GM19397 (cell line): ENCODE measurements around the gene SINHCAF.

Experiments
- ATAC-seq: cut with Tn5 transposase; IDR thresholded peaks from one replicate; pipeline ENCODE4 v1.9.1; 2021; ENCODE audit warnings: mild to moderate bottlenecking, moderate library complexity; ENCODE audit not compliant: unreplicated experiment

Gene SINHCAF

GRCh38 chr12:31339831-31340622 is 14.1 kb upstream of the SINHCAF start:
- no peak for ATAC-seq

DNA sequence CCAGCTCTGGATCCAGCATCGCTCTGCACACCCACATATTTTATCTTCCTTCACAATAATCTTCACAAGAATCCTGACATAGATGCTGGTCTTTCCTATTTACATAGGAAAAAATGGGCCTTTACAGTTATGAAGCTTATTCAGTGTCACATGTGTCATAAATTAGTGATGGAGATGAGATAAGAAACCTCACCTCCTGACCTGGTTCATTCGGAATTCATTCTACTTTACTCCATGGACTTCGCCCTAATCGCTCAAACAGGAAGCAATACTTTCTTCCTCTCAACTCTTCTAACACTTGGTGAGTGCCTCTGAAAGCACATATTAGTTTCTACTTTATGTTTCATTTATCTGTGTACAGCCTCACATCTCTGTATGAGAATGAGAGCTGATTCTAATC is 12.0 kb upstream of the SINHCAF start:
- ATAC-seq = no peak

- no peak for ATAC-seq
Measured at GRCh38 chr12:31331242-31331641, 5.3 kb upstream of the SINHCAF start.

DNA sequence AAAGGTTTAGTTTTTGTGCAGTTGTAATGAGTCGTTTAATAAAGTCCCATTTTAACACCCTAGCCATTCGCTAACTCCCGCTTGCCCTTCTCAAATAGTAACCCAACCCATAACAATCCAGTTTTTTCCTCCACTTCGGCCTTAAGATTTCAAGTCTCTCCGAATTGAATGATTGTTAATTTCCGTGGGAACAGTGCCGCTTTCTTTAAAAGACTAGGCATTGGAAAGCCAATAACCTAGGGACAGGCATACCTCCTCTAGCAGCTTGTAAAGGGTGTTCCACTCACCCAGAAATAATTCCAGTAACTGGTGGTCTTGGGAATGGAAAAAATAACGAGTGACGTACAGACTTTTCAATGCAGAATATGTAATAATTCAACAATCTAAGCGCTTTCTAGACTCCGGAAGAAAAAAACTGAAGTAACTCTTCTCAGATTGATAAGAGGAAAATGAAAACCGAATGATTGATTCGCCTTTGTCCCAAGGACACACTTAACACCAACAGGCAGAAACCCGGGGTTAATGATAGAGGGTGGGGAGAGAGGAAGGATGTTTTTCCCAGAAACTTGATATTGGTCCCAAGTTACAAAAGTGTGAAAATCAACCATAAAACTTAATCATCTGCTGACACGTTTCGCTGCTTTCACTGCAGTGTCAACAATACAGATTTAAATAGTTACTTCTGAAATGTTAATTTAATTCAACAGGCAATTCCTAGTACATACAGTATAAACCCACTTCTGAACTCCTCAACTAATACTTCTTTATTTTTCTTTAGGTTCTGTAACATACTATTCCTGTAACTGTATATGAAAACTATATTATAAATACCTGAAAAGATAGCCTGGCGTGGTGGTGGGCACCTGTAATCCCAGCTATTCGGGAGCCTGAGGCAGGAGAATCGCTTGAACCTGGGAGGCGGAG is 1.0 kb upstream of the SINHCAF start:
- ATAC-seq = no peak

DNA sequence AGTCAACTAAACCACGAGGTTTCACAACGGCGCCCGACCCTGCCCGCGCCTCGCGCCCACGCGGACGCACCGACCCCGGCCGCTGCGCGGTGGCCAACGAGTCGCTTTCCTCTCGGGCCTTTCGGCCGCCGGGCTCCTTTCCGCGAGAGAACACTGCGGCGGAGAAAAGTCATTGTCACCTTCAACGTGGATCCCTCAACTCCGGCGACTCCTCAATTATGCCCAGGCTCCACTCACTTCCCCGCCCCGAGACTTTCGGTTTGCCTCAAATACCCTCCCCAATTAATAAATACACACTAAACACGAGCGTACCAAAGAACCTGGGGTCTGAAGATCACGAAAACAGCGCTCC is 450 bp downstream of the SINHCAF start:
- ATAC-seq = no peak

DNA sequence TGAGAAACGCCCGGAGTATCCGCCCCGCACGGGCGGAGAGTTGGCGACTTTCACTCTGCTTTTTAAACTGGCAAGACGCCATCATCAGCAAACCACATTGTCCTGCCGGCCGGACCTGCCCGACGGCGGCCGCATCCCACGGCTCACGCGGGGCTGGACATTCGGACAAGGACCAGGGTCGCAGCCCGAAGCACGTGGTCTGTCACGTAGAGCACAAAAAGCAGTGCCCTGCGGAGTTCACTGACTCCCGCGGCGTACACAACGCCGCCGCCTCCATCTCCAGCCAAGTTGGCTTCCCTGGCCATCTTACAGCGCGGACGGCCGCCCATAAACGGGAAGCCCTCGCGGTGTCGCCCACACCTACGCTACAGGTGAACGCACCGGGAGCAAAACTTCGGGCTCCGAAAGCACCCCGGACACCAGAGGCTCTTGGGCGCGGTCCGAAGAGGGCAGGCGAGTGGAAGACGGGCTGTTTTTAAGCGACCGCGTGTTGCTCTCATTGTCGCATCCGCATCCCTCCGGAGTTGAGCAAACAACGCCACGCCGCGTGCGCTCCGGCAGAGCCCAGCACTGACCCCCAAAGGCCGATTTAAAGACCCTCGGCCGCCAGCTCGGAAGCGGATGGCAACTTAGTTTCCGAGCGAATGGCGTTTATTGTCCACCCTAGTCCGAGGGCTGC is 966 bp downstream of the SINHCAF start:
- ATAC-seq = peak; percentile 11

DNA sequence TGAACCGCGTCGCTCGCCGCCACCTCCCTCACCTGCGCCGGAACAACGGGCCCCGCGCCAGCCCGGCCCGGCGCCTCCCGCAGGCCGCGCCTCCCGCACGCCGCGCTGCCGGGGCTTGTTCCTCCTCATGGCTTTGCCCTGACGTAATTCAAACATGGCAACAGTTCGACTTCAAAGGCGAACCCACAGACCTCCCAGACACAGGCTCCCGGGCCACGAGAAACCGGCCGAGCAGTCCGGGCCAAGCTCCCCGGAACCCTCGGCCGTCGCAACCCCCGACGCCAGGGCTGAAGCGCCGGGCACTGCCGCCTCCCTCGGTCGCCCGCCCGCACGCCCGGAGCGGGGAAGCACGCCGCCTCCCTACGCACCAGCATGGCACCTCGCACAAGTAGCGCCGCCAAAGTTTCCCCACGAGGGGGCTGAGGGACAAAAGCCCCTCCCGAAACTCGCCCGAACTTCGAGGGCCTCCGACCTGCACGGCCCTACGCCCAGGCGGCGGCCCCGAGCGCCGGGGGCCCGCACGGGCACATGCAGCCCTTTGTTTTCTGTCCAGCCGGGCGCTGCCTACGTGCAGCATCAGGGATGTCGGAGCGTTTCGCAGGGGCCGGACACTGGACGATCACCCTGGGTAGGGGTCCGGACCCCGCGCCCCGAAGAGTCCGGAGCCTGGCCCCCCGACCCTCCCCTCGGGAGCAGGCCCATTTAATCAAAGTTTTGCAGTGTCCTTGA is 1.7 kb downstream of the SINHCAF start:
- ATAC-seq = peak; percentile 38

DNA sequence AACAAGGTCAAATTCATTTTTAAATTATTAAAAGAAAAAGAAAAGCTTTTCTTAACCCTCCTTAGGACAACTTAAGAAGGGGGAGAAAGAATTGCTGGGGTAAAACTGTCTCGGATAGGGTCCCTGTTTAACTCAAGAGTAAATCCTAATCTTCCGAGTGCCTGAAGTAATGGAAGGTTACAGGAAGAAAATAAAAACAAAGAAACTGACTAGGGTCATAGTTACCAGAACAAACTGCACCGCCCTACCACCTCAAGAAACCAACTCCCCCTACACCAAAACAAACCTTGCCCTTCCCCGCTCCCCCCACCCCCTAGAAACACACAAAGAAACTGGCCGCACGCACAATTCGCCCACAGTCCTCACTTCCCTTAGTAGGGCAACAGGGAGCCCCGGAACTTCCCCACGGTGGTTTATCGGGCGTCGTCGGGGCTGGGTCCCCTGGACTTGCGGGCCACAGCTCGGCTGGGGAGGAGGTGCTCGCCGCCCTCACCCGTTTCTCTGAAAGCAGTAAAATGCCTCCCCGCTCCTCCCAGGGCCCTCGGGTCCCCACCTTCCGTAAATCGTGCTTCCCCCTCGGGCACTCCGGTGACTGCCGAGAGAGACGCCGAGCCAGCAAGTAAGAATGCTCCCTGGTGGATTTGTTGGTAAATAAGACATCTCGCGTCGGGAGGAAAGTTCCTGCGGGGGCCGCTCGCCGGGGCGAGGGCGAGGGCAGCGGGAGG is 2.4 kb downstream of the SINHCAF start:
- peak; percentile 21 for ATAC-seq

GRCh38 chr12:31322801-31323207 is 3.1 kb downstream of the SINHCAF start:
- ATAC-seq = no peak

DNA sequence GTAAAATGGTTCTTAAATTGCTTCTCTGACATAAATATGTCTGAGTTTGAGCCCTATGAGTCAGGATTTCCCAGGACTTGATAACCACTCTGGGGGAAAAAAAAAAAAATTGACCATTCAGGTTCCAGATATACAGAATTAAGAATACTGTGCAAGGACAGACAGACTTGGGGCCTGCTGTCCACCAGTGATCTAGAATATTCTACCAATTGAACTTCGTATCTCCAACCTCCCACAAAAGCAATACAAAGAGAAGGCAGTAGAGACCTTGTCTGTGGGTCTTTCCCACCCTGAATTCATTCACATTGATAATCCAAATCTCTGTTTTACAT is 4.1 kb downstream of the SINHCAF start:
- ATAC-seq = no peak

DNA sequence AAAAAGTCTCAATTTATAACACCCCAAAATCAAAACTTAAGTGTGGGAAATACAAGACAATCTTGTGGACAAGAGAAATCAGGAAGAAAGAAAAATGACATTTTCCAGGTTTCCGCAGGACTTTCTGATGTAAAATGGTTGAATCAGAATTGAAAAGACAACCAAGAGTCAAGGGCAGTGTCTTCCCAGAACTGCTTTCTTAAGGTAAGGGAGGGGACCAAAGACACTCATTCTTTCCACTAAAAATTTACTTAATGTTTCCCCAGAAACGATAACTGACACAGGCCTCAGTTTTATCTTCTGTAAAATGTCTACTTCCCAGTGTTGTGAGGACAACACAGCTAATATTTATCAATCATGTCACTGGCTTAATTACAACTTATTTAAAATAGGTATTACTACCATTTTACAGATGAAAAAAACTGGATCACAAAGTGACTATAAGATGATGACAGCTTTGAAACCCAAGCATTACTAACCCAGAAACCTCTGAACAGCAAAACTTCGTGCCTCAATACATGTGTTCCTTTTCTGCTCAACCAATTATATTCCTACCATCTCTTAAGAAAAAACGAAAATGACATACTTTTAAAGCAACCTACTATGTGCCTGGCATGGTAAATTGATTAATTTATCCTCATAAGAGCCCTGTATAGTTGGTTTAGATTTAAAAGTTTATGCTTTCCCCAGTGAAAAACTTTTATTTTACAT is 4.6 kb downstream of the SINHCAF start:
- ATAC-seq = no peak

- no peak for ATAC-seq
Measured at GRCh38 chr12:31318657-31319269, 7.2 kb downstream of the SINHCAF start.

DNA sequence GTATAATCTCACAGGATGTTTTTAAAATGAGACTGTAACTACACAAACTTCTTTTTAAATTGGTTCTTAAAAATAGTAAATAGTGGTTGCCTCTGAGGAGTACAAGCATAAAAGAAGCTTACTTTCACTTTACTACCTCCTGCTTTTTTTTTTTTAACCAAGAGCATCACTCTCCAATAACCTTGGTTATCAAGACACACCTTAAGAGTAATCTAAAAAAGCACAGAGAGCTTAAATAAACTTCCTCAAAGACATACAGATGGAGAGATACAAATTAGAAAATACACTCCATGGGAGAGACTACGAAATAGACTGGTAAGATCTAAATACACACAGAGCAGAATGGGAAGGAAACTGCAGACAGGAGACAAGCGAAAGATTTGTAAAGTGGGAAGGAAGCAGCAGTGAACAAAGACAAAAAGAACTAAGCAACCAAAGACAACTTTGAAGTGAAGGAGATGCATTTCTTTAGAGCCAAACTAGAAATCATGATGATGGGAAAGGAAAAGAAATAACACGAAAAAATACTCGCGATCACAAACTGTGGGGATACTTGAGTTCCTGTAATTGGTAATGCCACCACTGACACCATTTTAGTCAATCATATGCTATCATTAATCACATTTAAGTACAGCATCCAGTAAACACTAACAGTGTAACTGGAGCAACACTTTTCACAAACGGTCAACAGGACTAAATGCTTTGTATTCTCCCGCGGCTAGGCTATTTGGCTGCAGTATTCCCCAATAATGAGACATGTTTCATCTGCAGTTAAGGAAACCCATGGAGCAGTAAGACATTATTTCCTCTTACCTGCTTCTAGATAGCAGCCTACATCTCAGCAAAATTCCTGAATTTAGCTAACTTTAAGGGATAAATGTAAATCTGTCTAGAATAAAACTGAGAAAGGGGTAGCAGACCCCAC is 8.2 kb downstream of the SINHCAF start:
- ATAC-seq = no peak

DNA sequence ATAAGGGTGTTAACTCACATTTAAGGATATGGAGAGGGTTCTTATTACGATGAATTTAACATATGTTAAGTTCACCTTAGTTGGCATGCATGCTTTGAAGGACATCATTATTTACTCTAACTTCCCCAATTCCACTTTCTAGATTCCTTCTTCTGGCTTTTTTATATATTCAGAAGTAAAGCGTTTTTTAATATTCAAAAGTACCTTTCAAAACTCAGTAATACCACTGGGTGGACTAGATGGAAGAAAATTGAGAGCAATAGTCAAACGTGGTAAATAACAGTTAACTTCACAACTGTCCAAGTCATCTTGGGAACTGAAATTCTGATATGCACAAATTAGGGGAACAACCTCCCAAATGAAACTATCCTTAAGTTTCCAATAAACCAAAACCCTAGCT is 9.1 kb downstream of the SINHCAF start:
- ATAC-seq = no peak

GRCh38 chr12:31315784-31316465 is 10.0 kb downstream of the SINHCAF start:
- ATAC-seq = no peak

- peak; percentile 35 for ATAC-seq
Measured at GRCh38 chr12:31315044-31315715, 10.8 kb downstream of the SINHCAF start.

DNA sequence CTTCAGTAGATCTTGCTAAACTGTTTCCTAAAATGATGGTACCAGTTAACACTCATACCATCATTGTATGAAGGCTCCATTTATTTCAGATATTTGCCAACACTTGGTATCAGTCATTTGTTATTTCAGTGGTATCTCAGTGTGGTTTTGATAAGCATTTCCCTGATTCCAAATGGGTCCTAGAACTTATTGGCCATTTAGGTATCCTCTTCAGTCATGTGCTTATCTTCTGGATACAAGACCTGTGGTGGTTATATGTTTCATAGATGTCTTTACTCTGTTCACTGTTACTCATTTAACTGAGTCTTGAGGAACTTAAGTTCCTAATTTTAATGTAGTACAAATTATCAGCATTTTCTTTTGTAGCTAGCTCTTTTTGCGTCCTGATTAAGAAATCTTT is 13.5 kb downstream of the SINHCAF start:
- no peak for ATAC-seq
